ENCODE measurements around the gene KCNG1. TPM values are rescaled to one million over a fixed set of nuclear protein-coding genes. Genes with fewer than 3 reads are reported as not detected.

KCNG1 gene
- total and polyA plus RNA-seq, 2 donors from 2014 or later = 0.35 to 0.58 TPM

- no peaks in the 10 kb centered on the region for H3K36me3 ChIP-seq (ENCODE audit: control insufficient read depth in 2 of 3, insufficient read depth in 3 of 3, low read length in 3 of 3)
- H3K27me3 ChIP-seq (ENCODE audit: control insufficient read depth, insufficient read depth, low read length) = no peaks in the 10 kb centered on the region
- H3K4me1 ChIP-seq (ENCODE audit: control insufficient read depth in 2 of 3, insufficient read depth in 2 of 3, low read depth in 1 of 3, low read length in 3 of 3) = no peaks in the 10 kb centered on the region
- no peak overlapping the region for H3K4me3 ChIP-seq (ENCODE audit: low read length in 3 of 3)
- intact Hi-C loops (cut with DNase I) = no loop called here
- no peaks in the 10 kb centered on the region for H3K9me3 ChIP-seq (ENCODE audit: control insufficient read depth in 2 of 3, insufficient read depth in 1 of 3, low read length in 3 of 3)
- no peak overlapping the region for H3K27ac ChIP-seq (ENCODE audit: low read depth in 2 of 2, low read length in 2 of 2)
- no peak overlapping the region for H3K9ac ChIP-seq (ENCODE audit: low read length in 3 of 3)
- FAIRE-seq (no peak), DNase-seq (no peak)
- no peak for TF ChIP-seq CTCF (IDR thresholded peaks at IDR 0.05; ENCODE audit: borderline replicate concordance, extremely low read depth, insufficient read depth)
Observed at GRCh38 chr20:50969912-50970311, 53.0 kb downstream of the KCNG1 start.

- Histone ChIP-seq H3K27ac (ENCODE audit: low read depth in 2 of 2, low read length in 2 of 2) (no peak overlapping the region), H3K9ac (ENCODE audit: low read length in 3 of 3) (no peak overlapping the region), H3K4me3 (ENCODE audit: low read length in 3 of 3) (no peak overlapping the region), H3K36me3 (ENCODE audit: control insufficient read depth in 2 of 3, insufficient read depth in 3 of 3, low read length in 3 of 3) (no peaks in the 10 kb centered on the region), H3K9me3 (ENCODE audit: control insufficient read depth in 2 of 3, insufficient read depth in 1 of 3, low read length in 3 of 3) (no peaks in the 10 kb centered on the region), H3K4me1 (ENCODE audit: control insufficient read depth in 2 of 3, insufficient read depth in 2 of 3, low read depth in 1 of 3, low read length in 3 of 3) (no peaks in the 10 kb centered on the region), H3K27me3 (ENCODE audit: control insufficient read depth, insufficient read depth, low read length) (no peaks in the 10 kb centered on the region)
- no peak for FAIRE-seq
- intact Hi-C loops (cut with DNase I) = no loop called here
- DNase-seq = no peak
- TF ChIP-seq CTCF (IDR thresholded peaks at IDR 0.05; ENCODE audit: borderline replicate concordance, extremely low read depth, insufficient read depth) = no peak
Observed at GRCh38 chr20:50969435-50969834, 53.5 kb downstream of the KCNG1 start.

GRCh38 chr20:50968289-50968688, 54.6 kb downstream of the KCNG1 start:
- FAIRE-seq (no peak), DNase-seq (no peak)
- H3K4me3 ChIP-seq (ENCODE audit: low read length in 3 of 3) = no peak overlapping the region
- no peak overlapping the region for H3K9ac ChIP-seq (ENCODE audit: low read length in 3 of 3)
- no peaks in the 10 kb centered on the region for H3K27me3 ChIP-seq (ENCODE audit: control insufficient read depth, insufficient read depth, low read length)
- H3K9me3 ChIP-seq (ENCODE audit: control insufficient read depth in 2 of 3, insufficient read depth in 1 of 3, low read length in 3 of 3) = no peaks in the 10 kb centered on the region
- H3K4me1 ChIP-seq (ENCODE audit: control insufficient read depth in 2 of 3, insufficient read depth in 2 of 3, low read depth in 1 of 3, low read length in 3 of 3) = no peaks in the 10 kb centered on the region
- intact Hi-C loops (cut with DNase I) = no loop called here
- TF ChIP-seq CTCF (IDR thresholded peaks at IDR 0.05; ENCODE audit: borderline replicate concordance, extremely low read depth, insufficient read depth) = no peak
- no peak overlapping the region for H3K27ac ChIP-seq (ENCODE audit: low read depth in 2 of 2, low read length in 2 of 2)
- H3K36me3 ChIP-seq (ENCODE audit: control insufficient read depth in 2 of 3, insufficient read depth in 3 of 3, low read length in 3 of 3) = no peaks in the 10 kb centered on the region

GRCh38 chr20:50967586-50967985, 55.3 kb downstream of the KCNG1 start:
- no peak overlapping the region for H3K27ac ChIP-seq (ENCODE audit: low read depth in 2 of 2, low read length in 2 of 2)
- H3K9me3 ChIP-seq (ENCODE audit: control insufficient read depth in 2 of 3, insufficient read depth in 1 of 3, low read length in 3 of 3) = no peaks in the 10 kb centered on the region
- peak overlapping the region in 1 of 3 donors; percentile 26 for H3K4me3 ChIP-seq (ENCODE audit: low read length in 3 of 3)
- DNase-seq (peak in 4 of 5 donors; percentile 73 to 93 (median 86)), FAIRE-seq (no peak)
- no peaks in the 10 kb centered on the region for H3K27me3 ChIP-seq (ENCODE audit: control insufficient read depth, insufficient read depth, low read length)
- no peaks in the 10 kb centered on the region for H3K4me1 ChIP-seq (ENCODE audit: control insufficient read depth in 2 of 3, insufficient read depth in 2 of 3, low read depth in 1 of 3, low read length in 3 of 3)
- TF ChIP-seq CTCF (IDR thresholded peaks at IDR 0.05; ENCODE audit: borderline replicate concordance, extremely low read depth, insufficient read depth) = no peak
- H3K36me3 ChIP-seq (ENCODE audit: control insufficient read depth in 2 of 3, insufficient read depth in 3 of 3, low read length in 3 of 3) = no peaks in the 10 kb centered on the region
- intact Hi-C loops (cut with DNase I) = no loop called here
- no peak overlapping the region for H3K9ac ChIP-seq (ENCODE audit: low read length in 3 of 3)
